Right ventricle myocardium inferior (tissue), 1 donor: ENCODE data around the gene TMEM186. TPM values are rescaled to one million over a fixed set of nuclear protein-coding genes. Genes with fewer than 3 reads are reported as not detected.
"Not testable (repeated sequence)": the region's sequence is repeated elsewhere in the genome, so short reads cannot be mapped to it uniquely, and the experiment has no call there.

ENCODE experiments used
- ATAC-seq: fragments of 200-7000 bp; cut with Tn5 transposase; one replicate; pipeline ENCODE4 v1.9.1; 2020; ENCODE audit warnings: mild to moderate bottlenecking, moderate library complexity
- DNase-seq: peaks from one replicate; pipeline ENCODE4 v3.0.0; 2021; ENCODE audit errors: missing footprints
- intact Hi-C: fragments of 100-400 bp; cut with DNase I; formaldehyde crosslinking; loops from one replicate; pipeline ENCODE4 v1.11.0; 2022
- total RNA-seq: library from RNA; stranded (reverse); fragmentation: NEBNext Ultra II Directional; extraction: Animal tissue kit (Norgen Biotek cat#: 25700); gene quantifications from one replicate; pipeline ENCODE4 v1.2.1, GENCODE V29; 2021
- donor health status: DM: no; HTN: yes; CAD: no; lungs with severe emphysema.

The TMEM186 gene
- total RNA-seq, 1 donor from 2014 or later: 13.8 TPM

DNA sequence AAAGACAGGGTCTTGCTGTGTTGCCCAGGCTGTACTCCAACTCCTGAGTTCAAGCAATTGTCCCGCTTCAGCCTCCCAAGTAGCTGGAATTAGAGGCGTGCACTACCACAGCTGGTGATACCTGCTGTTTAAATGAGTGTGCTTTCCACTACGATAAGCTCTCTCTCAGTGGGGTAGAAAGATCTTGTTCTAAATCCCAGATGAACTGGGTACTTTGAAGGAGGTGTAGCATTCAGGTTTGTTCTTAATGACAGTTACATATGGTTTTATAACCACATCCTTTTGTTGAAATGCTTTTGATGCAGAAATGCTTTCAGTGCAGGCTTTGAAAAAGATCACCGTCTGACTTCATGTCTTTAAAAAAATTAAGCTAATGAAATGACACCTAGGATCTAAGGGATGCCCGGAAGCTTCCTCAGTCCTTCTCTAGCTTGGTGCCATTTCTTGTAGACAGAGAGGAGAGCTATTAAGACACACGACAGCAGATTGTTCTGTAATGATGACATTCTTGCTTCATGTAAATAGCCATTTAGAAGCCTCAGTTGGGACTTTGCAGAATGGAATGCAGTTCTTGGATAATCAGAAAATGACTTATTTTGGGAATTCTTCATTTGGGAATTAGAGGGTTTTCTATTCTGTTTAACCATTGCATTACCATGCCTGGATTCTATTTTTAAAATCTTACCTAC lies 19.7 kb upstream of the TMEM186 start:
- no peak for ATAC-seq
- DNase-seq: no peak
- intact Hi-C loops: no loop called here

- ATAC-seq: no peak
These were observed 16.8 kb upstream of the TMEM186 start for GRCh38 chr16:8814095-8814806.

GRCh38 chr16:8812162-8812843 lies 14.9 kb upstream of the TMEM186 start:
- intact Hi-C loops: no loop called here
- no peak for ATAC-seq
- DNase-seq: no peak

More at GRCh38 chr16:8814095-8814806, 16.8 kb upstream of the TMEM186 start:
- no peak for DNase-seq
- intact Hi-C loops: no loop called here

GRCh38 chr16:8808613-8809353 lies 11.3 kb upstream of the TMEM186 start:
- intact Hi-C loops: no loop called here
- no peak for ATAC-seq
- DNase-seq: no peak

DNA sequence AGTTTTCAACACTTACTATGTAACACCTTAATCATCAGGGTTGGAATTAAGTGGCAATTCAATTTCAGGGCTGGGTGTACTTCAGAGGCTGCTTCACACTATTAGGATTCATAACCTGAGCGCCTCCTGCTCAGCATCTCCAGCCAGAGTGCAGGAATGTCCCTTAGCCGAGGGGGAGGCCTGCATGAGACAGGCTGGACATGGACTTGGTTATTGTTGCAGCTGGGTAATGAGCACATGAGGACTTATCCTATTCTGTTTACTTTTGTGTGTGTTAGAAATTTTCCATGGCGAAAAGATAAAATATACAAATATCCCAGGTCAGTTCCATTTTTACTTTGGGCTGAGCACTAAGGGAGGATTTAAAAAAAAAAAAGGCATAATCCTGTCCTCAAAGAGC lies 10.6 kb upstream of the TMEM186 start:
- intact Hi-C loops: no loop called here
- no peak for ATAC-seq

GRCh38 chr16:8807189-8807588 lies 9.8 kb upstream of the TMEM186 start:
- intact Hi-C loops: no loop called here
- ATAC-seq: no peak
- DNase-seq: no peak

More for the DNA sequence above, 10.6 kb upstream of the TMEM186 start:
- no peak for DNase-seq

DNA sequence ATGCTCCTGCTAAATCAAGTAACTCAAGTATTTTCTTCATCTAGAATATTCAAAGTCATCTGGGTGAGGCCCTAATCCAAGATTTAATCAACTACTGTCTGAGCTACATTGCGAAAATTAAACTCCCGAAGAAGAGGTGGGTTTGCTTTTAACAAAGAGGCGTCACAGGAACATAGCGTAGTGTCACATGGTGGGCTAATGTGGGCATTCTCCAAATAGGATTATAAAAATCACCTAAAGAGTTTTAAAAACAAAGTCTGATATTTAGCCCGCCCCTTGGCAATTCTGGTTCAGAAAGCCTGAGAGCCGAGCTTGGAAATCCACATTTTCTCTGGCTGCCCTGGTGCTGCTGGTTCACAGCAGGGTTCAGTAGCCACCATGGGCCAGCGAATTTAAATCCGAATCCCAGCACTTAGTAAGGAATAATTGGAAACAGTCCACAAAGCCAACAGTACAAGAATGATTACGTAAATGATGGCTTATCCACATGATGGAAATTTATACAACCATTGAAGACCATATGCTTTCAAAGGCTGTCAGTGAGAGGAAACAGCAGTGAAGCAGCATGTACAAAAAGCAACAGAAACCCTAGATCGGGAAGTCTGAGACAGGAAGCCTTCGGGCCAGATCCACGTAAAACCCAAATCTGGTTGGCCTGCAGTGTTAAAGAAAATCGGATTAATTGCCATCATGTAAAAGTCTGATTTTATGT lies 9.0 kb upstream of the TMEM186 start:
- intact Hi-C loops: no loop called here
- DNase-seq (no peak), ATAC-seq (no peak)

- ATAC-seq: no peak
- intact Hi-C loops: no loop called here
- no peak for DNase-seq
These were observed 6.9 kb upstream of the TMEM186 start for GRCh38 chr16:8804313-8804712.

DNA sequence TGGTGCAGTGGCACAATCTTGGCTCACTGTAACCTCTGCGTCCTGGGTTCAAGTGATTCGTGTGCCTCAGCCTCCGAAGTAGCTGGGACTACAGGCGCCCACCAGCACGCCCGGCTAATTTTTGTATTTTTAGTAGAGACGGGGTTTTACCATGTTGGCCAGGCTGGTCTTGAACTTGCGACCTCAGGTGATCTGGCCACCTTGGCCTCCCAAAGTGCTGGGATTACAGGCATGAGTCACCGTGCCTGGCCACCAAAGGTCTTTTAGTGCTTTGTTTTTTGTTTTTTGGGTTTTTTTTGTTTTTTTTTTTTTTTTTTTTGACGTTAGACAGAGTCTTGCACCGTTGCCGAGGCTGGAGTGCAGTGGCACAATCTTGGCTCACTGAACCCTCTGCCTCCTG lies 6.3 kb upstream of the TMEM186 start:
- DNase-seq, intact Hi-C loops, ATAC-seq: not testable (repeated sequence)

DNA sequence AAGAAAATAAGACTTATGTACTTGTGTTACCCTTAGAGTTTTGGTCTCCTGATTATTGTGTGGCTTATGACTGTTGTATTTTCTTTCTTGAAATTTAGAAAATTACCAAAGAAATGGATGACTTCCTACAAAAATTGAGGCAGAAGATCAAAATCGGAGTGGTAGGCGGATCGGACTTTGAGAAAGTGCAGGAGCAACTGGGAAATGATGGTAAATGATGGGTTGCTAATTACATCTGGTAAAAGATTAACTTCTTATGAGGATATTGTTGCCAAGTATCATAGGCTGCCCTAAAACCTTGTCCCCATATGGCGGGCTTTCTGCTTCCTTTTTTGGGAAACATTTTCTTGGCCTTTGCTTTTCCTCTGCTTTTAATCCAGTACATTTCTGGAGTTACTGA lies 4.3 kb upstream of the TMEM186 start:
- intact Hi-C loops: no loop called here
- ATAC-seq: no peak
- DNase-seq: no peak

DNA sequence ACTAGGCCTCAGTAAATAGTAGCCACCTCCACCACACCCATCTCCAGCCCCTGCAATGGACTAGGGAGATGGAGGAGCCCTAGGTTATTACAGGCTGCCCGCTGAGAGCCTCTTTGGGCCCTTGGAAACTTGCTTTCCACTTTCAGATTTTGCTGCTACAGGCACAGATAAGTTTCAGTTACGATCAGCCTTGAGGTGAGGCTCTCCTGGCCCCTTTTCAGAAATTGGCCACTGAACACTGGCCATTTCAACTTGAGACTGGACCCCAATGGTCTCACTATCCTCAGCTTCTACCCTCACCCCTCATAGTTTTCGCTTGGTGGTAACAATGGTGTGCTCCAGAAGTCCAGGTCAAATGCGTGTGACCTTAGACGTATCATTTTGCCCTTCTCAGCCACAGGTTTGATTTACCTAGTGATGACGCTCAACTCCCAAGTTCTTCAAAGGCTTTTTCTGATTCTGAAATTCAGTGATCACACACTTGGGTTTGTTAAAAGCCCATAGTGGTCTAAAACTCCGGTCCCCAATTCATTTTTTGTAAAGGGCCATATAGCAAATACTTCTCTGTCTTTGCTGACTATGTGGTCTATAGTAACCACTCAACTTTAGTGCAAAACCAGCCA lies 1.2 kb upstream of the TMEM186 start:
- DNase-seq (no peak), ATAC-seq (no peak)
- intact Hi-C loops: loop anchor here (5.0 kb wide), 2 partner anchors 69 to 231 kb away; partner anchors contain the start of gene CARHSP1

GRCh38 chr16:8798174-8798527 lies 712 bp upstream of the TMEM186 start:
- intact Hi-C loops: loop anchor here (5.0 kb wide), 2 partner anchors 69 to 231 kb away; partner anchors contain the start of gene CARHSP1
- ATAC-seq (no peak), DNase-seq (no peak)

- intact Hi-C loops: loop anchor here (5.0 kb wide), 2 partner anchors 71 to 229 kb away; partner anchors contain the start of gene CARHSP1
- no peak for DNase-seq
- no peak for ATAC-seq
These were observed 723 bp downstream of the TMEM186 start for GRCh38 chr16:8796469-8797363.

DNA sequence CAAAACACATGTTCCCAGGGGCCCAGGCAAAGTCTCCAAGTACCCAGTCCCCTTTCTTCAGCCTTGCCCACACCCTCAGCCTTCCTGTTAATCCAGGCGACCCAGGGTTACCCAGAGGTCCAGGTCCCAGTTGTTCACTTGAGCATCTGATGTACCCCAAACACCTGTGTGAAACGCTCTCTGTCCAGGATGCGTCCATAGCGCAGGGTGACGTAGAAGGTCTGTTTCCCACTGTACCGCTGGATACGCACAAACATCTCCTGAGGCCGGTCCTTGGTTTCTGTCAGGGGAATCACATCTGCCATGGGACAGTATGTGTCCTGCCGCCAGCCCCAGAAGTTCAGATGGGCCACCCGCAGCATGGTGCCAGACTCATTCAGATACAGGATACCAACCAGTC lies 1.6 kb downstream of the TMEM186 start:
- DNase-seq (no peak), ATAC-seq (no peak)
- intact Hi-C loops: loop anchor here (5.0 kb wide), 2 partner anchors 71 to 229 kb away; partner anchors contain the start of gene CARHSP1

DNA sequence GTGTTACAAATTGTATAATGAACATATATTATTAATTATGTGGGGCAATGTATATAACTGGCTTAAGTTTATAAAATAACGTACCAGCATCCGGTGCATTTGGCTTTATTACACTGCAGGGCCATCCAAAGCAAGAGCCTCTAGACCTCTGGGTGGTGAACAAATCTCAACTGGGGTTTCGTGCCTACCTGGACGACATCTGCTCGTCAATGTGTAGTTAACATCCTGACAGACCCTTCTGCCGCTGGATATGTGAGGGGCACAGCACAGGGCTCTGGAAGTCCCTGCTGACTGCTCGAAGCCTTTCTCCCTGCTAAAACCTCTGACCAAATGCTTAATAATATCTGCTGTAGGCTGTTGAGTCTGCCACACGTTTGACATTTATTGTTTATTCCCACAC lies 2.3 kb downstream of the TMEM186 start:
- DNase-seq (no peak), ATAC-seq (no peak)
- intact Hi-C loops: loop anchor here (5.0 kb wide), 2 partner anchors 72 to 228 kb away; partner anchors contain the start of gene CARHSP1

DNA sequence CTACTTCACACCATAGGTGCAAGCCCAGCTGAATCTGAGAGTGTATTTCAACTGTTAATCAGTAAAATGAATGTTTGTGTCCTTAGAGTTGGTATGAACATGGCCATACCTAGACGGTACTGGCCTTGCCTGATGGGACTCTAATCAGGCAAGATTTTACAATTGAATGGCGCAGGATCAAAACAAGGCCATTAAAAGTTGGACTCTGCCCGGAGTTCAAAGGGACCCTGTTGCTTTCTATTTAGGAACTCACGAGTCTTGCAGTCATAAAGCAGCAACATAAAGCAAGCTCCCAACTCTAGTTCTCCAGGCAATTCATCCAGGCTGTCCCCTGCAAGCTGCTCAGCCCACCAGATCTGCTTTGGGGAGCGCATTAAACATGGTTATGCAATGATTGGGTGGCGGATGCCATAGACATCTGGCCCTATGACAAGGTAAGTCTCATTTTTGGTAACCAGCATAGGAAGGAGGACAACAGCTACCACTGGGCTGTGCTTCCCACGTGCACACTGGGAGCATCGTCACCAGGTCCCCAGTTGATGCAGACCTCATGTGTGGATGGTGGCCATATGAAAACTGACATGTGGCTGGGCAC lies 8.8 kb downstream of the TMEM186 start:
- no peak for DNase-seq
- intact Hi-C loops: no loop called here
- no peak for ATAC-seq

DNA sequence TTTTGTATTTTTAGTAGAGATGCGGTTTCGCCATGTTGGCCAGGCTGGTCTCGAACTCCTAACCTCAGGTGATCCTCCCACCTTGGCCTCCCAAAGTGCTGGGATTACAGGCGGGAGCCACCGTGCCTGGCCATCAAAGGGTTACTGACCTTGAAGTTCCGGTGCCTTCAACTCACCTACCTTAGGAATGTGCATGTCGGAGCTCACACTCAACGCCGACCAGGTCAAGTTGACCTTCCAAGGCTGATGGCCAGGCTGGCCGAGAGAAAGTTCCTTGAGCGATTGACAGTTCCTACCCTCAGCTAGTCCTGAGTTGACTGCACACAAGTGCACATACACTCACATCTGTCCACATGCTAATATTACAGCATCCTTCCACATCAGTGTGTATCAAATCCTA lies 11.1 kb downstream of the TMEM186 start:
- DNase-seq, intact Hi-C loops, ATAC-seq: not testable (repeated sequence)
